Head of caudate nucleus (tissue), 42 donors: ENCODE measurements around the gene EFCAB11.
A peak's percentile ranks its signal among the peaks of the same experiment; 100 is the strongest.

Experiments used
- DNase-seq, 42 donors: peaks; one replicate each; pipeline versions ENCODE4 v3.0.0 to v3.0.0-alpha.2; 2020 to 2021; ENCODE audit warnings: mixed read lengths in 7 of 42
- intact Hi-C: fragments of 100-400 bp; cut with DNase I; formaldehyde crosslinking; loops from one replicate; pipeline ENCODE4 v1.15.0; 2022

Gene EFCAB11

GRCh38 chr14:89954070-89955021 lies at the start of gene EFCAB11:
Gene EFCAB11, minus strand, starts transcription at chr14:89954730. Its CDS starts 70 bp downstream, at chr14:89954660.
- DNase-seq, result peak; percentile 96 to 99 (median 98)
- intact Hi-C loops, result no loop called here

- DNase-seq, result peak in 24 of 42 donors; percentile 7 to 83 (median 36)
- intact Hi-C loops, result no loop called here
Measured at GRCh38 chr14:90003526-90004307, 49.2 kb upstream of the EFCAB11 start.

- DNase-seq, result no peak
- intact Hi-C loops, result no loop called here
Measured at GRCh38 chr14:90000935-90001334, 46.4 kb upstream of the EFCAB11 start.

- intact Hi-C loops, result no loop called here
Measured at GRCh38 chr14:89996963-89997362, 42.4 kb upstream of the EFCAB11 start.

GRCh38 chr14:89992273-89992672 lies 37.7 kb upstream of the EFCAB11 start:
- intact Hi-C loops, result no loop called here
- DNase-seq, result no peak

More at GRCh38 chr14:89996963-89997362, 42.4 kb upstream of the EFCAB11 start:
- no peak for DNase-seq

- DNase-seq, result no peak
- intact Hi-C loops, result no loop called here
Measured at GRCh38 chr14:89990623-89991275, 36.2 kb upstream of the EFCAB11 start.

- no peak for DNase-seq
- intact Hi-C loops, result no loop called here
Measured at GRCh38 chr14:89990218-89990617, 35.7 kb upstream of the EFCAB11 start.

- no peak for DNase-seq
- intact Hi-C loops, result no loop called here
Measured at GRCh38 chr14:89988787-89989186, 34.3 kb upstream of the EFCAB11 start.

- no peak for DNase-seq
- intact Hi-C loops, result no loop called here
Measured at GRCh38 chr14:89987161-89987475, 32.6 kb upstream of the EFCAB11 start.

GRCh38 chr14:89986462-89987160 lies 32.1 kb upstream of the EFCAB11 start:
- DNase-seq, result no peak
- intact Hi-C loops, result no loop called here

GRCh38 chr14:89983375-89983774 lies 28.8 kb upstream of the EFCAB11 start:
- DNase-seq, result no peak
- intact Hi-C loops, result no loop called here

GRCh38 chr14:89978656-89979055 lies 24.1 kb upstream of the EFCAB11 start:
- DNase-seq, result no peak
- intact Hi-C loops, result loop anchor here (10.0 kb wide), 1 partner anchor 256 kb away; no protein-coding TSS in a partner anchor

GRCh38 chr14:89977668-89978067 lies 23.1 kb upstream of the EFCAB11 start:
- intact Hi-C loops, result loop anchor here (10.0 kb wide), 1 partner anchor 257 kb away; no protein-coding TSS in a partner anchor
- DNase-seq, result peak in 41 of 42 donors; percentile 25 to 89 (median 68)

GRCh38 chr14:89973234-89973823 lies 18.8 kb upstream of the EFCAB11 start:
- intact Hi-C loops, result loop anchor here (5.0 to 10.0 kb wide), 2 partner anchors 89 to 261 kb away; partner anchors contain the start of gene KCNK13
- DNase-seq, result peak; percentile 49 to 93 (median 85)

GRCh38 chr14:89965839-89966238 lies 11.3 kb upstream of the EFCAB11 start:
- intact Hi-C loops, result no loop called here

GRCh38 chr14:89963288-89963978 lies 8.9 kb upstream of the EFCAB11 start:
- intact Hi-C loops, result no loop called here
- no peak for DNase-seq

More at GRCh38 chr14:89965839-89966238, 11.3 kb upstream of the EFCAB11 start:
- DNase-seq, result no peak

- intact Hi-C loops, result no loop called here
- DNase-seq, result no peak
Measured at GRCh38 chr14:89960914-89961313, 6.4 kb upstream of the EFCAB11 start.
